Ovary (tissue), 3 donors: ENCODE measurements around the gene ZRSR2.
"Not testable (repeated sequence)": the region's sequence is repeated elsewhere in the genome, so short reads cannot be mapped to it uniquely, and the experiment has no call there.

Source experiments
- EP300 ChIP-seq: sonication (generic); formaldehyde crosslinking; IDR thresholded peaks from one replicate; pipeline ENCODE4 v1.6.1; 2017; ENCODE audit warnings: antibody characterized with exemption
- POLR2A ChIP-seq: fragments of 450-650 bp; IDR thresholded peaks from one replicate; pipeline ENCODE4 v1.6.1; 2017; ENCODE audit warnings: antibody characterized with exemption, mild to moderate bottlenecking, moderate library complexity
- TF ChIP-seq, protein P1 (sequence below), 3 donors: fragments of 450-650 bp in 2 of 3; fragments of 200-600 bp in 1 of 3; IDR thresholded peaks; one replicate each; pipeline versions ENCODE4 v1.5.1 to v1.8.0; 2016 to 2022; ENCODE audit warnings: antibody characterized with exemption in 3 of 3, mild to moderate bottlenecking in 1 of 3
- donor health status: DM: no; HTN: no; CAD: no.

DNA sequence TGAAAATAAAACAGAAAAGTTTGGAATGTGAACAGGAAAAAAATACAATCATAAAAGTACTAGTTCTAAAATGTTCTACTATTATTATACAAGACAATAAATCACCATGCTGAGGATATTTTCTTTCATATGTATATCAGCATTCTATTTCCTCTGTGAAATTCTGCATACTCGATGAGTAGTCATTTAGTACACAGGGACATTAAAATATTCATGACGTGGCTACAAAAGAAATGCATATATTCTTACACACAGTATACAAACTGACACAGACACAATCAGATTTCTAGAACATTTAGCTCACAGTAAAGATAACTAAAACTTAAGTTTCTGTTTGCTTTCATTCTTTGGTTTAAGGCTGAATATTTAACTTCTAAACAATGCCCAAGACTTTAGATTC is 41.1 kb downstream of the ZRSR2 start:
- TF ChIP-seq, protein P1, sequence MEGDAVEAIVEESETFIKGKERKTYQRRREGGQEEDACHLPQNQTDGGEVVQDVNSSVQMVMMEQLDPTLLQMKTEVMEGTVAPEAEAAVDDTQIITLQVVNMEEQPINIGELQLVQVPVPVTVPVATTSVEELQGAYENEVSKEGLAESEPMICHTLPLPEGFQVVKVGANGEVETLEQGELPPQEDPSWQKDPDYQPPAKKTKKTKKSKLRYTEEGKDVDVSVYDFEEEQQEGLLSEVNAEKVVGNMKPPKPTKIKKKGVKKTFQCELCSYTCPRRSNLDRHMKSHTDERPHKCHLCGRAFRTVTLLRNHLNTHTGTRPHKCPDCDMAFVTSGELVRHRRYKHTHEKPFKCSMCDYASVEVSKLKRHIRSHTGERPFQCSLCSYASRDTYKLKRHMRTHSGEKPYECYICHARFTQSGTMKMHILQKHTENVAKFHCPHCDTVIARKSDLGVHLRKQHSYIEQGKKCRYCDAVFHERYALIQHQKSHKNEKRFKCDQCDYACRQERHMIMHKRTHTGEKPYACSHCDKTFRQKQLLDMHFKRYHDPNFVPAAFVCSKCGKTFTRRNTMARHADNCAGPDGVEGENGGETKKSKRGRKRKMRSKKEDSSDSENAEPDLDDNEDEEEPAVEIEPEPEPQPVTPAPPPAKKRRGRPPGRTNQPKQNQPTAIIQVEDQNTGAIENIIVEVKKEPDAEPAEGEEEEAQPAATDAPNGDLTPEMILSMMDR (IDR thresholded peaks at IDR 0.05): not testable (repeated sequence)
- TF ChIP-seq EP300, POLR2A: not testable (repeated sequence)
